Measurements from ENCODE around the gene PIPOX.

The PIPOX gene

DNA sequence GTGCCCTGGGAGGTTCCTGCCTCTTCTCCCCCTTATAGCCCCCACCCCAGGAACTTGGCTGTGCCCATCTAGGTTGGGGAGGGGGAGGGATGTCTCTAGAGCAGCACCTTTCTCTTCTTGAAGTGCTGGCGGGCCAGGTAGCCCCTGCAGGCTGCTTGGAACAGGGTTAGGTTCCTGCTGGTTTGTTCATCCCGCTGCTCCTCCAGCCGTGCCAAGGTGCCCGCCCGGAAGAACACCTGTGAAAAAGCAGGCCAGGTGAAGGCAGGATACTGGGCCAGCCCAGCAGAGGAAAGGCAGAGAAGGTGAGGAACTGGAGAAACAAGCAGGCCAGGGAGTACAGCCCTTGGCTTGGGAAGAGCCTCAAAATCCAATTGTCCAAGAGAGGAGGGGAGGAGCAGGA, 56.6 kb downstream of the PIPOX start:
- no peak for FAIRE-seq
- no peak for DNase-seq (ENCODE audit: low spot score)

DNA sequence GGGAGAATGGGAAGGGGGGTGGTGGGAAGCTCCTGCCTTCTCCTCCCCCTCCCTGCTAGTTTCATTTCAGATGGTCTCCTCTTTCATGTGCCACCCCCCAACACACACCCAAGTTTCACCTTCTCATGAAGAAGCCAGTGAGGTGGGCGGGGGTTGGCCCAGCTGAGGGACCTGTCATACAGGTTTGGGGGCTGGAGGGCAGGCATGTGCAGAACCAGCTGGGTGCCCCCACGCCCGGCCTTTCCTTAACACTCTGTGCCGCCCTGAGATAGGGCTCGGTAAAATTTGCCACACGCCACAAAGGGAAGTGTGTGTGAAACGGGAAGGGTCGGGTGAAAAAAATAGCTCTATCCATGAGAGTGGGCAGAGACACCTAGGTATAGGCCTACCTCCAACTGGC, 57.4 kb downstream of the PIPOX start:
- FAIRE-seq (no peak), DNase-seq (ENCODE audit: low spot score) (no peak)

DNA sequence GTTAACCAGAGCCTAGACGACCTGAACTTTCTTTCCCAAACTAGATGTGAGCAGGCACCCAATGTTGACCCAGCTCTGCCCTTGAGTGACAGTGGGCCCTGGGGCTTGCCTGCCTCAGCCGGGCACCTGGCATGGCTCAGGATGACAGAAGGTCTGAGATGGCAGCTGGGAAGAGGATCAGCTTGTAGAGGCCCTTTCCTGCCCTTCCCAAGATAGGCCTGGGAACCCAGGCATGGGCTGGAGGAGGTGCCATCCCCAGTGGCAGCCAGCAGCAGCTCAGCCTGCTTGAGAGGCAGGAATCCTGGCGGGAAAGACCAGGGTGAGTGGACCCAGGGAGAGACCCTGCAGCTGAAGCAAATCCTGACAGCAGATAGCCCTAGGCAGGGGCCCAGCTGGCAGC, 59.1 kb downstream of the PIPOX start:
- DNase-seq (ENCODE audit: low spot score) (no peak), FAIRE-seq (no peak)

DNA sequence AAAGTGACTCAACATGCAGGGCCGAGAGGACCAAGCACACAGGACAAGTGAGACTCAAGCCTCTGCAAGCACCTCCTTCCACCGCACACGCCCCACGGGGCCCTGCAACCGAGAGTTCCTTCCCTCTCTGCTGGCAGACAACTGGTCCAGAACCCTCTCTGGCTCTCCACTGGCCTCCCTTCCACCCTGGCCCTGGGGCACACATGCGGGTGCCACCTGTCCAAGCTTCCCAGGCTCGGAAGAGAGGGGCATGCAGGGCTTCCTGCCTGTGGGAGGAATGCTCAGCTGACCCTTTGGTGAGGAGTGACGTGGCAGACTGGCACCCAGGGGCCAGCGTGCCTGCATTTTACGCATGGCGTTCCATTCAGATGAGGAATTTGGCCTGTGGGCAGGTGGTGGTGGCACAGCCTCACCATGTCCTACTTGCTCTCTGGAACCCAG, 59.8 kb downstream of the PIPOX start:
- FAIRE-seq = no peak
- no peak for DNase-seq (ENCODE audit: low spot score)

DNA sequence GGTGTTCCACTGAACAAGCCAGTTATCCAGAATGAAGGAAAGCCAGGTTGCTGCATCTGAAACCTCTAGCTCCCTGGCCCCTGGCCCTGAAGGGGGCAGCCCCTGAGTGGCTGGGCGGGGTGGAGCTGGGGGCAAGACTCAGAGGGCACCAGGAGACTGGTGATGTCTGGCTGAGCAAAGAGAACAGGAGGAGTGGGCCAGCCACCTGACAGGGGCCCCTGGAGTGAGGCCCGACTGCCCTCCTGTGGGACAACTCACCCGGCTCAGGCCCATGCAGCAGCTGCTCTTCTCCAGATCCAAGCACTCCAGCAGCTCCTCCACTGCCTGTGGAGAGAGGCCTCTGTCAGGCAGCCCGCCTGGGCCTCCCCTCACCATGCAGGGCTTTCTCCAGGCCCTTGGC, 60.4 kb downstream of the PIPOX start:
- FAIRE-seq = no peak
- no peak for DNase-seq (ENCODE audit: low spot score)

Measured in RCC 7860 (cell line).